Suprapubic skin (tissue), 4 donors: ENCODE measurements around the gene DENND1C. TPM values are rescaled to one million over a fixed set of nuclear protein-coding genes. Genes with fewer than 3 reads are reported as not detected.

Experiments used
- DNase-seq, 2 donors: peaks; one replicate each; pipeline ENCODE4 v3.0.0-alpha.2; 2019; ENCODE audit warnings: low spot score in 2 of 2
- H3K27ac ChIP-seq: fragments of 200-600 bp; sonication (generic); one replicate; pipeline ENCODE4 v1.5.1; 2019
- H3K27me3 ChIP-seq: fragments of 200-600 bp; sonication (generic); one replicate; pipeline ENCODE4 v1.5.1; 2019
- H3K36me3 ChIP-seq: fragments of 200-600 bp; sonication (generic); one replicate; pipeline ENCODE4 v1.5.1; 2019
- H3K4me1 ChIP-seq: fragments of 200-600 bp; sonication (generic); one replicate; pipeline ENCODE4 v1.5.1; 2019
- H3K4me3 ChIP-seq: fragments of 200-600 bp; sonication (generic); one replicate; pipeline ENCODE4 v1.5.1; 2019; ENCODE audit warnings: mild to moderate bottlenecking
- H3K9me3 ChIP-seq: fragments of 200-600 bp; sonication (generic); one replicate; pipeline ENCODE4 v1.5.1; 2019
- CTCF ChIP-seq, 2 donors: fragments of 200-600 bp in 1 of 2; fragments of 450-650 bp in 1 of 2; sonication (generic) in 1 of 2; IDR thresholded peaks; one replicate each; pipeline ENCODE4 v1.5.1; 2016 to 2019; ENCODE audit warnings: antibody characterized with exemption in 2 of 2, mild to moderate bottlenecking in 1 of 2, moderate library complexity in 1 of 2
- EP300 ChIP-seq: sonication (generic); formaldehyde crosslinking; IDR thresholded peaks from one replicate; pipeline ENCODE4 v1.6.1; 2017; ENCODE audit warnings: antibody characterized with exemption
- POLR2A ChIP-seq, 2 donors: fragments of 450-650 bp; IDR thresholded peaks; one replicate each; pipeline ENCODE4 v1.6.1; 2017; ENCODE audit warnings: antibody characterized with exemption in 2 of 2, mild to moderate bottlenecking in 2 of 2, moderate library complexity in 2 of 2
- POLR2AphosphoS5 ChIP-seq, 3 donors: sonication (generic); formaldehyde crosslinking; IDR thresholded peaks; one replicate each; pipeline ENCODE4 v1.6.1; 2017; ENCODE audit warnings: antibody characterized with exemption in 3 of 3
- WGBS: methylation state at CpG from one replicate; pipeline ENCODE4 v1.1.5; 2018; 5-methylcytosine and 5-hydroxymethylcytosine counted together
- total RNA-seq, 4 donors: library from RNA; depleted of rRNA; stranded (reverse); fragments of >200 nt; gene quantifications; one replicate each; pipeline ENCODE4 v1.1.0, GENCODE V29; 2016

The DENND1C gene
- total RNA-seq, 4 donors from 2014 or later = 0.23 to 3.7 (median 1.5) TPM

GRCh38 chr19:6500837-6501739 lies 19.5 kb upstream of the DENND1C start:
- Histone ChIP-seq H3K36me3 (no peaks in the 10 kb centered on the region), H3K27ac (no peak overlapping the region), H3K4me3 (peak overlapping the region; percentile 48), H3K4me1 (peaks cover 24% of the 10 kb centered on the region), H3K27me3 (peaks cover 45% of the 10 kb centered on the region), H3K9me3 (no peaks in the 10 kb centered on the region)
- TF ChIP-seq POLR2AphosphoS5 (IDR thresholded peaks at IDR 0.05) = no peak
- TF ChIP-seq CTCF (IDR thresholded peaks at IDR 0.05) = no peak
- TF ChIP-seq POLR2A (IDR thresholded peaks at IDR 0.05) = no peak
- TF ChIP-seq EP300 = no peak
- DNase-seq = no peak
- 68% methylated on average over 20 of the region's 24 CpGs for WGBS

GRCh38 chr19:6499052-6499790 lies 17.6 kb upstream of the DENND1C start:
- no peaks in the 10 kb centered on the region for H3K9me3 ChIP-seq
- TF ChIP-seq CTCF (IDR thresholded peaks at IDR 0.05) (no peak), EP300 (no peak), POLR2A (IDR thresholded peaks at IDR 0.05) (no peak), POLR2AphosphoS5 (IDR thresholded peaks at IDR 0.05) (no peak)
- H3K27ac ChIP-seq = no peak overlapping the region
- DNase-seq = no peak
- 55% methylated on average over 16 of the region's 17 CpGs for WGBS
- no peaks in the 10 kb centered on the region for H3K36me3 ChIP-seq
- peaks cover 42% of the 10 kb centered on the region for H3K27me3 ChIP-seq
- peaks cover 24% of the 10 kb centered on the region for H3K4me1 ChIP-seq
- no peak overlapping the region for H3K4me3 ChIP-seq

GRCh38 chr19:6498294-6499036 lies 16.9 kb upstream of the DENND1C start:
- no peaks in the 10 kb centered on the region for H3K36me3 ChIP-seq
- TF ChIP-seq POLR2AphosphoS5 (IDR thresholded peaks at IDR 0.05) (no peak), POLR2A (IDR thresholded peaks at IDR 0.05) (no peak), EP300 (no peak), CTCF (IDR thresholded peaks at IDR 0.05) (no peak)
- H3K4me1 ChIP-seq = peaks cover 24% of the 10 kb centered on the region
- no peak overlapping the region for H3K27ac ChIP-seq
- no peaks in the 10 kb centered on the region for H3K9me3 ChIP-seq
- 52% methylated on average over 7 of the region's 7 CpGs for WGBS
- no peak overlapping the region for H3K4me3 ChIP-seq
- peaks cover 35% of the 10 kb centered on the region for H3K27me3 ChIP-seq
- no peak for DNase-seq

GRCh38 chr19:6495947-6496346 lies 14.4 kb upstream of the DENND1C start:
- Histone ChIP-seq H3K27ac (no peak overlapping the region), H3K4me3 (no peak overlapping the region), H3K4me1 (peaks cover 10% of the 10 kb centered on the region), H3K9me3 (peaks cover 4% of the 10 kb centered on the region), H3K36me3 (no peaks in the 10 kb centered on the region), H3K27me3 (peaks cover 10% of the 10 kb centered on the region)
- WGBS = 91% methylated on average over 13 of the region's 19 CpGs
- no peak for DNase-seq
- TF ChIP-seq EP300 (no peak), POLR2AphosphoS5 (IDR thresholded peaks at IDR 0.05) (no peak), CTCF (IDR thresholded peaks at IDR 0.05) (no peak), POLR2A (IDR thresholded peaks at IDR 0.05) (no peak)
